K562 (cell line): Measurements from ENCODE around the gene ADD3. TPM values are rescaled to one million over a fixed set of nuclear protein-coding genes. Genes with fewer than 3 reads are reported as not detected.

Source experiments
- ATAC-seq: fragments of 200-7000 bp; cut with Tn5 transposase; 3 replicates; pipeline ENCODE4 v1.9.1; 2020; ENCODE audit warnings: moderate library complexity
- BruUV-seq: library from RNA; stranded (reverse); fragments of 400-500 nt; replicated peaks from 2 replicates; lab custom pipeline; 2021; lab: Mats Ljungman, UMichigan
- CTCF ChIA-PET: fragments of 300-600 bp; formaldehyde crosslinking; extraction: SDS; loops from one replicate; lab custom pipeline; 2021; ENCODE audit warnings: low intra/inter-chr PET ratio; lab: Yijun Ruan, JAX
- POLR2A ChIA-PET: fragments of 300-600, 350-650 bp; sonication (Branson Sonifier 250); formaldehyde crosslinking; extraction: SDS; loops from one replicate; lab custom pipeline; 2021; ENCODE audit warnings: antibody characterized with exemption, inconsistent platforms; lab: Yijun Ruan, JAX
- DNase-seq, 4 experiments: peaks; one replicate each; pipeline versions ENCODE4 v3.0.0 to v3.0.0-alpha.2; 2011 to 2018; ENCODE audit warnings: low spot score in 3 of 4, mixed read lengths in 3 of 4; ENCODE audit errors: extremely low read depth in 1 of 4
- FAIRE-seq: peaks from 2 replicates; lab custom pipeline; 2011; peaks lifted over from hg19 to GRCh38; lab: Jason Lieb, UNC
- H2AFZ ChIP-seq: 2 replicates; pipeline ENCODE4 v1.6.0; 2011; ENCODE audit warnings: low read depth, low read length, control low read depth, inconsistent platforms
- H3K27ac ChIP-seq: fragments of 200-600 bp; 3 replicates; pipeline ENCODE4 v1.8.0; 2011; ENCODE audit warnings: low read depth, mild to moderate bottlenecking, control low read depth, inconsistent platforms, low read length, moderate library complexity, mixed read lengths; ENCODE audit errors: extremely low read depth
- H3K27me3 ChIP-seq, 2 experiments: fragments of 300-600 bp in 1 of 2; 2 replicates in 1 of 2; 3 replicates in 1 of 2; pipeline versions ENCODE4 v1.6.0 to v1.8.0; 2011; ENCODE audit warnings: inconsistent platforms in 2 of 2, low read length in 2 of 2, mild to moderate bottlenecking in 1 of 2, mixed read lengths in 1 of 2, moderate library complexity in 1 of 2; ENCODE audit not compliant: control insufficient read depth in 2 of 2, insufficient read depth in 2 of 2
- H3K36me3 ChIP-seq: fragments of 300-600 bp; 3 replicates; pipeline ENCODE4 v1.8.0; 2011; ENCODE audit warnings: mild to moderate bottlenecking, low read length, inconsistent platforms; ENCODE audit not compliant: control insufficient read depth, insufficient read depth
- H3K4me1 ChIP-seq, 2 experiments: fragments of 200-600 bp in 1 of 2; replicated peaks in 1 of 2; 2 replicates in 1 of 2; 3 replicates in 1 of 2; pipeline versions ENCODE4 v1.5.1 to v1.8.0; 2011; ENCODE audit warnings: inconsistent platforms in 2 of 2, low read length in 2 of 2, mild to moderate bottlenecking in 1 of 2, mixed read lengths in 1 of 2, moderate library complexity in 1 of 2; ENCODE audit not compliant: control insufficient read depth in 2 of 2, insufficient read depth in 2 of 2
- H3K4me2 ChIP-seq: 2 replicates; pipeline ENCODE4 v1.6.1; 2011; ENCODE audit warnings: low read length, control low read depth, inconsistent platforms, mixed read lengths; ENCODE audit not compliant: insufficient read depth
- H3K4me3 ChIP-seq: fragments of 200-600 bp; sonication (generic), shearing (Covaris generic); 2 replicates; pipeline ENCODE4 v1.5.1; 2016; ENCODE audit warnings: control low read depth, inconsistent platforms
- H3K79me2 ChIP-seq: fragments of 200-600 bp; 3 replicates; pipeline ENCODE4 v1.8.0; 2011; ENCODE audit warnings: low read length, inconsistent platforms; ENCODE audit not compliant: control insufficient read depth, insufficient read depth
- H3K9ac ChIP-seq, 2 experiments: 2 replicates each; pipeline versions ENCODE4 v1.6.0 to v1.6.1; 2011; ENCODE audit warnings: low read depth in 2 of 2, low read length in 2 of 2, control low read depth in 1 of 2, inconsistent platforms in 1 of 2, mild to moderate bottlenecking in 1 of 2, mixed read lengths in 1 of 2; ENCODE audit not compliant: insufficient read depth in 1 of 2
- H3K9me1 ChIP-seq: one replicate; pipeline ENCODE4 v1.6.0; 2011; ENCODE audit warnings: inconsistent platforms, mild to moderate bottlenecking, low read length, moderate library complexity; ENCODE audit not compliant: control insufficient read depth, insufficient read depth
- H3K9me3 ChIP-seq: replicated peaks from 2 replicates; pipeline ENCODE4 v1.5.1; 2011; ENCODE audit warnings: low read depth, low read length, inconsistent platforms; ENCODE audit not compliant: control insufficient read depth, insufficient read depth
- H4K20me1 ChIP-seq: replicated peaks from 2 replicates; pipeline ENCODE4 v1.6.1; 2011; ENCODE audit warnings: low read length, inconsistent platforms, mixed read lengths; ENCODE audit not compliant: control insufficient read depth, insufficient read depth
- ARID1B ChIP-seq: fragments of 450-650 bp; IDR thresholded peaks from 2 replicates; pipeline ENCODE4 v1.6.1; 2016; ENCODE audit warnings: antibody characterized with exemption, mild to moderate bottlenecking, inconsistent platforms
- BHLHE40 ChIP-seq: IDR thresholded peaks from 2 replicates; pipeline ENCODE4 v1.6.1; 2011; ENCODE audit warnings: low read length, improper control_type of control experiment
- CBFA2T2 ChIP-seq: fragments of 450-650 bp; conservative IDR thresholded peaks from 2 replicates; pipeline ENCODE4 v1.6.1; 2017; ENCODE audit warnings: mild to moderate bottlenecking
- FOXK2 ChIP-seq, 2 experiments: fragments of 450-650 bp; IDR thresholded peaks in 1 of 2; conservative IDR thresholded peaks in 1 of 2; 2 replicates each; pipeline ENCODE4 v1.6.1; 2016; ENCODE audit warnings: low read depth in 2 of 2, mild to moderate bottlenecking in 1 of 2
- MTA2 ChIP-seq: fragments of 450-650 bp; IDR thresholded peaks from 2 replicates; pipeline ENCODE4 v1.6.1; 2016; ENCODE audit warnings: low read depth
- MYNN ChIP-seq, 2 experiments: sonication (generic); formaldehyde crosslinking in 1 of 2; IDR thresholded peaks; 2 replicates each; pipeline versions ENCODE4 v1.5.0 to v1.6.1; 2016 to 2020; ENCODE audit warnings: antibody characterized with exemption in 1 of 2, missing genetic modification reagents in 1 of 2
- TAL1 ChIP-seq: fragments of 450-650 bp; IDR thresholded peaks from 2 replicates; pipeline ENCODE4 v1.6.1; 2016; ENCODE audit warnings: mild to moderate bottlenecking
- TCF3 ChIP-seq: sonication (generic); formaldehyde crosslinking; IDR thresholded peaks from 2 replicates; pipeline ENCODE4 v1.4.0; 2020; ENCODE audit warnings: mild to moderate bottlenecking, missing genetic modification reagents
- YY1 ChIP-seq, 3 experiments: IDR thresholded peaks; 2 replicates each; pipeline ENCODE4 v1.6.1; 2011; ENCODE audit warnings: low read length in 2 of 3, mild to moderate bottlenecking in 2 of 3, moderate library complexity in 2 of 3, borderline replicate concordance in 1 of 3, control low read depth in 1 of 3, low read depth in 1 of 3; ENCODE audit not compliant: insufficient read depth in 3 of 3, insufficient replicate concordance in 2 of 3, control insufficient read depth in 1 of 3, insufficient read length in 1 of 3; ENCODE audit errors: extremely low read depth in 1 of 3
- WGBS: fragments of 100-300 bp; shearing (Covaris generic); methylation state at CpG from one replicate; pipeline ENCODE4 v1.1.6; 2016; ENCODE audit warnings: low coverage, mixed read lengths; ENCODE audit not compliant: insufficient coverage; ENCODE audit errors: missing lambda C conversion rate; 5-methylcytosine and 5-hydroxymethylcytosine counted together
- in situ Hi-C: fragments of 300-500 bp; cut with MboI; formaldehyde crosslinking; loops from 4 replicates; pipeline ENCODE4 v1.15.0; 2018; ENCODE audit warnings: inconsistent platforms, mixed read lengths
- intact Hi-C: fragments of 100-400 bp; cut with micrococcal nuclease; formaldehyde crosslinking; loops from 2 replicates; pipeline ENCODE4 v1.14.2; 2022
- polyA plus RNA-seq, 8 experiments: library from polyadenylated mRNA; depleted of rRNA in 4 of 8; stranded (reverse) in 5 of 8; unstranded in 3 of 8; fragments of >200 nt; fragmentation: Nextera tagmentation in 2 of 8; fragmentation: Illumina TruSeq in 1 of 8; extraction: Ambion mirVana in 2 of 8; extraction: Trizol in 1 of 8; gene quantifications; 2 replicates each; pipeline versions ENCODE4 v1.2.1 to v1.2.3, GENCODE V29; 2011 to 2014; ENCODE audit warnings: inconsistent platforms in 1 of 8, missing spikeins in 1 of 8
- total RNA-seq, 7 experiments: library from RNA; depleted of rRNA in 6 of 7; stranded (reverse); fragments of >200 nt in 6 of 7; fragmentation: Illumina TruSeq in 2 of 7; extraction: Trizol in 2 of 7; gene quantifications; 2 replicates each; pipeline versions ENCODE4 v1.2.1 to v1.2.3, GENCODE V29; 2011 to 2021; ENCODE audit warnings: low replicate concordance in 1 of 7
- TF ChIP-seq, protein P1 (sequence below): sonication (generic); formaldehyde crosslinking; IDR thresholded peaks from 2 replicates; pipeline ENCODE4 v1.8.0; 2023; ENCODE audit warnings: missing genetic modification reagents, mild to moderate bottlenecking, borderline replicate concordance

The ADD3 gene
- total and polyA plus RNA-seq, 9 of the 15 experiments (the other 6 are each of a cell fraction or from before 2014, with no cell fraction given), result 13.2 to 125 (median 31.7) TPM

GRCh38 chr10:110149259-110149658 is 141.5 kb downstream of the ADD3 start:
- Histone ChIP-seq H3K27me3 (peaks cover 0 to 4% of the 10 kb centered on the region in 2 experiments; a peak in 1 of 5 replicates), H3K9me1 (no peaks in the 10 kb centered on the region), H3K9ac (peak overlapping the region in 1 of 2 experiments; percentile 74; a peak in 2 of 4 replicates), H3K4me1 (peaks cover 12 to 26% of the 10 kb centered on the region in 2 experiments; a peak in 4 of 5 replicates), H3K4me3 (no peak overlapping the region), H4K20me1 (no peaks in the 10 kb centered on the region), H3K4me2 (peak overlapping the region; percentile 54), H3K27ac (no peak overlapping the region), H3K79me2 (no peaks in the 10 kb centered on the region), H2AFZ (peak overlapping the region; percentile 79), H3K9me3 (no peaks in the 10 kb centered on the region), H3K36me3 (no peaks in the 10 kb centered on the region)
- ATAC-seq (peak; percentile 84), FAIRE-seq (peak; percentile 58), DNase-seq (peak; percentile 41 to 61 (median 51))
- intact Hi-C loops (no loop called here), in situ Hi-C loops (loop anchor here (25.0 kb wide), 1 partner anchor 388 kb away; no protein-coding TSS in a partner anchor)
- BruUV-seq, result no TSS peak
- WGBS, result 9% methylated on average over 8 of the region's 8 CpGs
- ChIA-PET CTCF (no interaction called here), POLR2A (no interaction called here)
- TF ChIP-seq, protein P1, sequence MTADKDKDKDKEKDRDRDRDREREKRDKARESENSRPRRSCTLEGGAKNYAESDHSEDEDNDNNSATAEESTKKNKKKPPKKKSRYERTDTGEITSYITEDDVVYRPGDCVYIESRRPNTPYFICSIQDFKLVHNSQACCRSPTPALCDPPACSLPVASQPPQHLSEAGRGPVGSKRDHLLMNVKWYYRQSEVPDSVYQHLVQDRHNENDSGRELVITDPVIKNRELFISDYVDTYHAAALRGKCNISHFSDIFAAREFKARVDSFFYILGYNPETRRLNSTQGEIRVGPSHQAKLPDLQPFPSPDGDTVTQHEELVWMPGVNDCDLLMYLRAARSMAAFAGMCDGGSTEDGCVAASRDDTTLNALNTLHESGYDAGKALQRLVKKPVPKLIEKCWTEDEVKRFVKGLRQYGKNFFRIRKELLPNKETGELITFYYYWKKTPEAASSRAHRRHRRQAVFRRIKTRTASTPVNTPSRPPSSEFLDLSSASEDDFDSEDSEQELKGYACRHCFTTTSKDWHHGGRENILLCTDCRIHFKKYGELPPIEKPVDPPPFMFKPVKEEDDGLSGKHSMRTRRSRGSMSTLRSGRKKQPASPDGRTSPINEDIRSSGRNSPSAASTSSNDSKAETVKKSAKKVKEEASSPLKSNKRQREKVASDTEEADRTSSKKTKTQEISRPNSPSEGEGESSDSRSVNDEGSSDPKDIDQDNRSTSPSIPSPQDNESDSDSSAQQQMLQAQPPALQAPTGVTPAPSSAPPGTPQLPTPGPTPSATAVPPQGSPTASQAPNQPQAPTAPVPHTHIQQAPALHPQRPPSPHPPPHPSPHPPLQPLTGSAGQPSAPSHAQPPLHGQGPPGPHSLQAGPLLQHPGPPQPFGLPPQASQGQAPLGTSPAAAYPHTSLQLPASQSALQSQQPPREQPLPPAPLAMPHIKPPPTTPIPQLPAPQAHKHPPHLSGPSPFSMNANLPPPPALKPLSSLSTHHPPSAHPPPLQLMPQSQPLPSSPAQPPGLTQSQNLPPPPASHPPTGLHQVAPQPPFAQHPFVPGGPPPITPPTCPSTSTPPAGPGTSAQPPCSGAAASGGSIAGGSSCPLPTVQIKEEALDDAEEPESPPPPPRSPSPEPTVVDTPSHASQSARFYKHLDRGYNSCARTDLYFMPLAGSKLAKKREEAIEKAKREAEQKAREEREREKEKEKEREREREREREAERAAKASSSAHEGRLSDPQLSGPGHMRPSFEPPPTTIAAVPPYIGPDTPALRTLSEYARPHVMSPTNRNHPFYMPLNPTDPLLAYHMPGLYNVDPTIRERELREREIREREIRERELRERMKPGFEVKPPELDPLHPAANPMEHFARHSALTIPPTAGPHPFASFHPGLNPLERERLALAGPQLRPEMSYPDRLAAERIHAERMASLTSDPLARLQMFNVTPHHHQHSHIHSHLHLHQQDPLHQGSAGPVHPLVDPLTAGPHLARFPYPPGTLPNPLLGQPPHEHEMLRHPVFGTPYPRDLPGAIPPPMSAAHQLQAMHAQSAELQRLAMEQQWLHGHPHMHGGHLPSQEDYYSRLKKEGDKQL (CRISPR knock-in tag), result no peak
- TF ChIP-seq ARID1B, result peak; percentile 65
- peak; percentile 20; the same call in 1 of the 2 replicates for TF ChIP-seq MTA2
- TF ChIP-seq YY1 (IDR thresholded peaks at IDR 0.05; ENCODE audit: borderline replicate concordance in 1 of 3, control insufficient read depth in 1 of 3, extremely low read depth in 1 of 3, insufficient read depth in 3 of 3, insufficient read length in 1 of 3, insufficient replicate concordance in 2 of 3, low read depth in 1 of 3, low read length in 2 of 3), result no peak
- TF ChIP-seq CBFA2T2, result 0 out of 2 replicates have a peak, but pooled peaks have one; percentile 25
- TF ChIP-seq BHLHE40, result peak; percentile 70
- peak; percentile 45; the same call in 1 of the 2 replicates for TF ChIP-seq TAL1
- TF ChIP-seq TCF3, result peak; percentile 71
- TF ChIP-seq MYNN (IDR thresholded peaks at IDR 0.05), result peak; percentile 59; the same call in 1 of the 2 replicates
- no peak for TF ChIP-seq MYNN (CRISPR knock-in tag; IDR thresholded peaks at IDR 0.05)
- TF ChIP-seq FOXK2 (conservative IDR thresholded peaks at IDR 0.05 in 1 of 2, IDR thresholded peaks at IDR 0.05 in 1 of 2; ENCODE audit: low read depth in 2 of 2), result 0 out of 4 replicates have a peak, but pooled peaks of 1 of the 2 experiments have one; percentile 23
